NOMO-1 (cell line): ENCODE data around the gene FGD3.

Source experiments
- DNase-seq, 2 experiments: peaks; one replicate each; lab custom pipeline; 2025; ENCODE audit not compliant: unreplicated experiment in 2 of 2; lab: John Stamatoyannopoulos, UW

The FGD3 gene

GRCh38 chr9:93068956-93069355 is 121.6 kb downstream of the FGD3 start:
- no peak for DNase-seq

- no peak for DNase-seq
These were observed 124.1 kb downstream of the FGD3 start for GRCh38 chr9:93071464-93071863.

DNA sequence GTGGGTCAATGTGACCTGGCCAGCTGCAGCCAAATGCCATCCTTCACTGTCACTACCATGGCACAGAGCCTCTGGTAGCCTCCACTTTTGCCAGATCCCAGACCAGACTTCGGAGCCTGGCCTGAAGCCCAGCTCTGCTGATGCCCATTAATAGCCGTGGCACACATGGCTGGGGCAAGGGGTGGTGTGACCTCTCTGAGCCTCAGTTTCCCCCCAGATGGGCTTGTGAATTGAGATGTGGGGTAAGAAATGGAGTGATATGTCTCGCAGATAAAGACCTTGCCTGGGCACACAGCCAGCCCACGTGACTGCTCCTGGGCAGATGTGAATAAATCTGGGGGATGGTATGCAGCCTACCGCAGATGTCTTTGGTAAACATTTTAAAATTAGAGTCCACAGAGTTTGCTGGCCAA is 125.1 kb downstream of the FGD3 start:
- DNase-seq: no peak

- no peak for DNase-seq
These were observed 128.9 kb downstream of the FGD3 start for GRCh38 chr9:93076101-93076791.

DNA sequence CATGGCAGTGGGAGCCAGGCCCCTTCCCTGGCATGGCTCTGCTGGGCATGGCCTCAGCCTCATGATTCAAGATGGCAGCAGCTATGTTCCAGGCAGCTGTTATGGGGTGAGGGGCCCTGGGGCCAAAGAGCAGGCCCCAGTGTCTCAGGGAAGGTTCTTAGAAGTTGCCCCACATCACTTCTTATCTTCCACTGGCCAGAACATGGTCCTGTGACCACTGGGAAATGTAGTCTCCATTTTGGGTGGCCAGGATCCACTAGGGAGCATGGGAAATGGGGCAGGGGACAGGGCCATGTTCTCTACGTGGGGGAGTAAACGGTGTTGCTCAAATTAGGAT is 129.4 kb downstream of the FGD3 start:
- no peak for DNase-seq

DNA sequence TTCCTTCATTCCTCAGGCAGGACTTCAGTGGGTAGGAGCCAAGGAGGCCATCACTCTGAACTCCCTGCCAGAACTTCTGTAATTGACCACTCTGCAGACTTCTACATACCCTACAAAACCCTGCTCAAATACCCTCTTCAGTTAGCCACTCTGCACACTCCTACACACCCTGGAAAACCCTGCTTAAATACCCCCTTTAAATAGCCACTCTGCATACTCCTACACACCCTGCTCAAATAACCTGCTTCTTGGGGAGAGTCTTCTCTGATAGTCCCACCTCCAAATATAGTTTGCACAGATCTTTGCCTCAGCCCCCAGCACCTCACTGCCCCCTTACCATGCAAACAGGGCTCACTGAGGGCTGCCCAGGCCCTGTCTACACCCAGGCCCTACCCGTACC is 130.0 kb downstream of the FGD3 start:
- DNase-seq: no peak

DNA sequence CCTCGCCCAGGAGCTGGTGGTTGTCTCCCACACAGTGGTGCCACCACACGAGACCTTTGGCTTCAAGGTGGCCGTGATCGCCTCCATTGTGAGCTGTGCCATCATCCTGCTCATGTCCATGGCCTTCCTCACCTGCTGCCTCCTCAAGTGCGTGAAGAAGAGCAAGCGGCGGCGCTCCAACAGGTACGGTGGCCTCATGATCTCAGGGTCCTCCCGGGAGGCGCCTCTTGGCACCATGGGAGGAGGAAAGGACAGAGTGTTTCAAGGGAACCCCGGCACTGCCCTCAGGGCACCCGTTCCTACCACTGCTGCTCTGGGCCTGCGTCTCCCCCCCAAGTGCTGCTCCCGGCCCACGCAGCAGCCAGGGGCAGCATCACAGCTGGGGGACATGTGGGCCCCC is 130.5 kb downstream of the FGD3 start:
- DNase-seq: no peak

DNA sequence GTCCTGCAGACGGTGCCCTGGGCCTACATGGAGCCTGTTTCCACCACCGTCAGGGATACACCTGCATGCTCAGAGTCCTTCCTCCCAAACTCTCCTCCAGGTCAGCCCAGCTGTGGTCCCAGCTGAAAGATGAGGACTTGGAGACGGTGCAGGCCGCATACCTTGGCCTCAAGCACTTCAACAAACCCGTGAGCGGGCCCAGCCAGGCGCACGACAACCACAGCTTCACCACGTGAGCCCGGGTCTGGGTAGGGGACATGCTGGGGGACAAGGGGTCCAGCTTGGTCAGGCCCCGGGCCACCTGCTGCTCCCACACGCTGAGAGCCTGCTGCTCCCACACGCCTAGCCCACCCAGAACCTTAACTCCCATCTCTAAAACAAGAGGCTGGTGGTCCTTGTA is 132.0 kb downstream of the FGD3 start:
- DNase-seq: no peak

DNA sequence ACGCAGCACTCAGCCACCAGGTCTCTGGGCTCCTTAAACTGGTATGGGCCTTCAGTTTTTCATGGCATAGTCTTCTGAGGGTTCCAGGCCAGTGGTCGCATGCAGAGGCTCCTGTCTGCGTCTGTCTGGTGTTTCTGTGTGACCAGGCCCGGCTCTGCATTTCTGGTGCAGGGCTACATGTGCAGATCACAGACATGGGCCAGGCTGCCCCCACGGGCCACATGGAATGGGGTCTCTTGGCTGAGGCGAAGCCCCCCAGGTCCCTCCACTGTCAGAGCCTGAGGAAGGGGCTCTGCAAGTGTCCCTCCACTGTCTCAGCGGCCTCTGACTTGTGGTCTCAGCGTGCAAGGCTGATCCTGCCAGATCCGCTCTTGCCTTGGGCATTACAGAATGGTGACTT is 133.1 kb downstream of the FGD3 start:
- no peak for DNase-seq

DNA sequence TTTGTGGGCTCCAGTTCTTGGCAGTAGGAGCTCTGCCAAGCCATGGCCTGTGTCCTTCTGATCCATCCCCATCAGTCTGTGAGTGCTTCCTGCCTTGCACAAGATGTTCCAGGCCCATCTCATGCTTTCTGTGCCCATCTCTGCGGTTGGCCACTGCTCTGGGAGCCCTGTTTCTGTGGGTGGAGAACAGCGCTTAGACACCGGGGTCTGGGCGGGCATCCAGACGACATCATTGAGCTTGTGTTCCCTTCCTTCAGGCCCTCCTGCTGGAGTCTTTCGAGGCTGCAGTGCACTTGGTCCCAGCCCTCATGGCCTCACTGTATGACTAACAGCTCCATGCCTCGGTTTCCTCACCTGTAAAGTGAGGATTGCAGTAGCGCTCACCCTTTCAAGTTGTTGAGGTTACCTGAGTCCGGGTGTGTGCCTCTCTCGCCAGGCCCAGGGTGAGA is 133.8 kb downstream of the FGD3 start:
- DNase-seq: no peak

- no peak for DNase-seq
These were observed 134.6 kb downstream of the FGD3 start for GRCh38 chr9:93081931-93082330.

DNA sequence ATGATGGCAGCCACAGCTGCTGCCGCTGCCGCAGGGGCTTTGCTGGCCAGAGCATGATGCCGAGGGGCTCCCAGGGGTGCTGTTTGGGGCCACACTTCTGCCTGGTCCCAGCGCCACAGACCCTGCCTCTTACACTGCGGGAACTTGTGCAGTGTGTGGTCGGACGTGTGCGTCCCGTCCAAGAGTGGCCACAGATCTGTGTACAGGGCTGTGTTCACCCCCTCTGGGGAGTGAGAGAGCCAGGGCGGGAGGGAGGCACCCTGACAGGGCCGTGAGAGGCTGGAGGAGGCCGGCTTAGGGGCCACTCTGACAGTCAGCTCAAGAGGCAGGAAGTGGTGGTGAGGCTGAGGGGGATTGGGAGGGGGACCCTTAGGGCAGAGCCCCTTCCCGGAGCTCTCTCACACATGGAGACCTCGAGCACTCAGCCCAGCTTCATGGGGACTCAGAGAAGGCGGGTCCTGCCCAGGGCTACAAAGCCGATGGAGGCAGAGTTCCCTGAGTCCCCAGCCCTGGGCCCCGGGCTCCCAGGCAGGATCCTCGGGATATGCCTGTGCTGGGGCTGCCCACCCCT is 135.6 kb downstream of the FGD3 start:
- DNase-seq: no peak

DNA sequence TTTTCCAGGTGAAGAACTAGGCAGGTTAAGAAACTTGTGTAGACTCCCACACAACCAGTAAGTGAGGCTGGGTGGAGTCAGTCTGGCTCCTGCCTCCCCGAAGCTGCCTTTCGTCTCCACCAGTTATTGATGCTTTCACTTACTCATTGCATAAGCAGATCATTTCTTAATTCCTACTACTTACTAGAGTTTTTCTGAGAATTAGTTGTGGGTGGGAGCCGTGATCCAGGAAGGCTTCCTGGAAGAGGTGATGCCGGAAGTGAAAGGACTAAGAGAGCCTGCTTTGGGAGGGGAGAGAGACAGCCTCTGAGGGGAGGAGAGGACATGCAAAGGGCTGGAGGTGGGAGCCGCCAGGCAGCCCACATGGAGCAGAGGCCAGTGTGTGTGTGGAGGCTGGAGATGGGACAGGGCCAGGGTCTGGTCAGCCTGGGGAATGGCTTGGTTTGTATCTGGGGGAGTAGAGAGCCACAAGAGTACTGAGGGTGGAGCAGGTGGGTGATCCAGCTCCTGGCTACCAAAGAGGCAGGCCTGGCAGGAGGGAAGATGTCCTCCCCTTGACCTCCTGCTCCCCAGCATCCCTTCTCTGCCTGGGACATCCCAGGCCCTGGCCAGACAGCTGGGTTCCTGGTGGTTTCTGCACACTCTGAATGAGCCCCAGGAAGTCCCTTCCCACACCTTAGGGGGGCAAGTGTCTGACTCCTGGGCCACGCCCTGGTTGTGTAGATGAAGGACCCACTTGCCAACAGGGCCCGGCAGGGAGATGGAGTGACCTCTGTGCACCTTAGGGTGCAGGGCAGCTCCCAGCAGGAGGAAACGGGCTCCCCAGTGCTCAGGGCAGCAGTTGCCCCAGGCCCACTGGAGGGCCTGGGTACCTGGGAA is 136.5 kb downstream of the FGD3 start:
- no peak for DNase-seq

DNA sequence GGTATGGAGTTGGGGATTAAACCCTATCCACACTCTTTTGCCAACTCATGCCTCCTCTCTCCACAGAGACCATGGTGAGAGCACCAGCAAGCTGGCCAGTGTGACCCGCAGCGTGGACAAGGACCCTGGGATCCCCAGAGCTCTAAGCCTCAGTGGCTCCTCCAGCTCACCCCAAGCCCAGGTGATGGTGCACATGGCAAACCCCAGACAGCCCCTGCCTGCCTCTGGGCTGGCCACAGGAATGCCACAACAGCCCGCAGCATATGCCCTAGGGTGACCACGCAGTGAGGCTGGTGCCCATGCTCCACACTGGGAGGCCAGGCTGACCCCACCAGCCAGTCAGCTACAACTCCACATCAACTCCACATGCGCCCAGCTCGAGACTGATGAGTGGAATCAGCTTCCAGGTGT is 137.2 kb downstream of the FGD3 start:
- DNase-seq: no peak

- DNase-seq: no peak
These were observed 138.4 kb downstream of the FGD3 start for GRCh38 chr9:93085676-93086075.
